ENCODE measurements around the gene COL12A1.

Gene COL12A1

GRCh38 chr6:75223428-75223827 lies 17.6 kb upstream of the COL12A1 start:
- DNase-seq (ENCODE audit: low read depth), result no peak
- no peak for TF ChIP-seq CTCF (conservative IDR thresholded peaks at IDR 0.05; ENCODE audit: low read depth, low read length)
- no peak overlapping the region for H3K4me3 ChIP-seq (ENCODE audit: low read depth, low read length)

- no peak for DNase-seq (ENCODE audit: low read depth)
- no peak overlapping the region for H3K4me3 ChIP-seq (ENCODE audit: low read depth, low read length)
- no peak for TF ChIP-seq CTCF (conservative IDR thresholded peaks at IDR 0.05; ENCODE audit: low read depth, low read length)
Observed at GRCh38 chr6:75222261-75222660, 16.4 kb upstream of the COL12A1 start.

- no peak overlapping the region for H3K4me3 ChIP-seq (ENCODE audit: low read depth, low read length)
- no peak for DNase-seq (ENCODE audit: low read depth)
- TF ChIP-seq CTCF (conservative IDR thresholded peaks at IDR 0.05; ENCODE audit: low read depth, low read length), result no peak
Observed at GRCh38 chr6:75221116-75221515, 15.3 kb upstream of the COL12A1 start.

- no peak for TF ChIP-seq CTCF (conservative IDR thresholded peaks at IDR 0.05; ENCODE audit: low read depth, low read length)
- H3K4me3 ChIP-seq (ENCODE audit: low read depth, low read length), result no peak overlapping the region
- no peak for DNase-seq (ENCODE audit: low read depth)
Observed at GRCh38 chr6:75220357-75220756, 14.5 kb upstream of the COL12A1 start.

GRCh38 chr6:75219263-75219662 lies 13.4 kb upstream of the COL12A1 start:
- no peak for TF ChIP-seq CTCF (conservative IDR thresholded peaks at IDR 0.05; ENCODE audit: low read depth, low read length)
- no peak overlapping the region for H3K4me3 ChIP-seq (ENCODE audit: low read depth, low read length)
- DNase-seq (ENCODE audit: low read depth), result no peak

- peak; percentile 67 for DNase-seq (ENCODE audit: low read depth)
- no peak for TF ChIP-seq CTCF (conservative IDR thresholded peaks at IDR 0.05; ENCODE audit: low read depth, low read length)
- no peak overlapping the region for H3K4me3 ChIP-seq (ENCODE audit: low read depth, low read length)
Observed at GRCh38 chr6:75217193-75217592, 11.3 kb upstream of the COL12A1 start.

- DNase-seq (ENCODE audit: low read depth), result no peak
- no peak for TF ChIP-seq CTCF (conservative IDR thresholded peaks at IDR 0.05; ENCODE audit: low read depth, low read length)
- no peak overlapping the region for H3K4me3 ChIP-seq (ENCODE audit: low read depth, low read length)
Observed at GRCh38 chr6:75215291-75215690, 9.4 kb upstream of the COL12A1 start.
